Activated naive CD4-positive, alpha-beta T cell treated with anti-CD3 and anti-CD28 coated beads, Interleukin-2, amount 10 ng/mL, durations not matched to agents 7 days and 5 days (primary cell): Measurements from ENCODE around the gene OR6C1.
"Not testable (repeated sequence)": the region's sequence is repeated elsewhere in the genome, so short reads cannot be mapped to it uniquely, and the experiment has no call there.

Experiments used
- CTCF ChIA-PET: fragments of 350-600 bp; sonication (Branson Sonifier 250); formaldehyde crosslinking; loops from one replicate; lab custom pipeline; 2021; ENCODE audit warnings: antibody characterized with exemption; lab: Charles Lee
- DNase-seq: peaks from one replicate; pipeline ENCODE4 v3.0.0-alpha.2; 2020
- H3K27ac Mint-ChIP-seq: one replicate; pipeline ENCODE4 v1.8.0; 2021; ENCODE audit warnings: mild to moderate bottlenecking, moderate library complexity, mixed read lengths
- H3K27me3 Mint-ChIP-seq: one replicate; pipeline ENCODE4 v1.8.0; 2021; ENCODE audit warnings: mild to moderate bottlenecking, mixed read lengths
- H3K36me3 Mint-ChIP-seq: one replicate; pipeline ENCODE4 v1.8.0; 2021; ENCODE audit warnings: mixed read lengths
- H3K4me1 Mint-ChIP-seq: one replicate; pipeline ENCODE4 v1.8.0; 2021; ENCODE audit warnings: mixed read lengths
- H3K4me3 Mint-ChIP-seq: one replicate; pipeline ENCODE4 v1.8.0; 2021; ENCODE audit warnings: mild to moderate bottlenecking, moderate library complexity, mixed read lengths
- H3K9me3 Mint-ChIP-seq: one replicate; pipeline ENCODE4 v1.8.0; 2021; ENCODE audit warnings: mixed read lengths

The OR6C1 gene

GRCh38 chr12:55314043-55314442 is at the start of gene OR6C1:
OR6C1 (plus strand) TSS chr12:55314343; CDS start chr12:55320600, 6,257 bp downstream.
- Mint-ChIP-seq H3K4me3 (no peak within 1 kb of the TSS), H3K4me1 (no peaks in the 10 kb centered on the region), H3K9me3 (no peaks in the 10 kb centered on the region), H3K27me3 (no peaks in the 10 kb centered on the region), H3K36me3 (no peaks in the 10 kb centered on the region), H3K27ac (no peak within 1 kb of the TSS)
- CTCF ChIA-PET: no interaction called here
- DNase-seq: no peak

GRCh38 chr12:55280991-55281390 is 33.2 kb upstream of the OR6C1 start:
- Mint-ChIP-seq H3K36me3 (no peaks in the 10 kb centered on the region), H3K4me3 (no peak overlapping the region)
- CTCF ChIA-PET: no interaction called here

GRCh38 chr12:55289999-55290398 is 24.1 kb upstream of the OR6C1 start:
- H3K4me1 Mint-ChIP-seq: no peaks in the 10 kb centered on the region
- no peaks in the 10 kb centered on the region for H3K27me3 Mint-ChIP-seq
- no peaks in the 10 kb centered on the region for H3K9me3 Mint-ChIP-seq
- no peaks in the 10 kb centered on the region for H3K36me3 Mint-ChIP-seq
- CTCF ChIA-PET: no interaction called here
- no peak for DNase-seq
- no peak overlapping the region for H3K27ac Mint-ChIP-seq
- no peak overlapping the region for H3K4me3 Mint-ChIP-seq

More at GRCh38 chr12:55280991-55281390, 33.2 kb upstream of the OR6C1 start:
- no peaks in the 10 kb centered on the region for H3K4me1 Mint-ChIP-seq
- H3K27ac Mint-ChIP-seq: no peak overlapping the region
- no peaks in the 10 kb centered on the region for H3K9me3 Mint-ChIP-seq
- DNase-seq: no peak
- no peaks in the 10 kb centered on the region for H3K27me3 Mint-ChIP-seq

GRCh38 chr12:55296469-55296868 is 17.7 kb upstream of the OR6C1 start, which contains the start of gene OR6C6:
OR6C6 (minus strand) TSS chr12:55296569; CDS start chr12:55295232, 1,337 bp downstream.
- no peaks in the 10 kb centered on the region for H3K9me3 Mint-ChIP-seq
- no peaks in the 10 kb centered on the region for H3K27me3 Mint-ChIP-seq
- H3K4me1 Mint-ChIP-seq: no peaks in the 10 kb centered on the region
- no peak for DNase-seq
- H3K36me3 Mint-ChIP-seq: no peaks in the 10 kb centered on the region
- CTCF ChIA-PET: no interaction called here
- H3K4me3 Mint-ChIP-seq: no peak within 1 kb of the TSS
- no peak within 1 kb of the TSS for H3K27ac Mint-ChIP-seq

- H3K27ac Mint-ChIP-seq: no peak overlapping the region
- no peak for DNase-seq
- CTCF ChIA-PET: no interaction called here
- H3K9me3 Mint-ChIP-seq: no peaks in the 10 kb centered on the region
- no peaks in the 10 kb centered on the region for H3K4me1 Mint-ChIP-seq
- no peak overlapping the region for H3K4me3 Mint-ChIP-seq
- no peaks in the 10 kb centered on the region for H3K36me3 Mint-ChIP-seq
- no peaks in the 10 kb centered on the region for H3K27me3 Mint-ChIP-seq
Measured at GRCh38 chr12:55320201-55320600, 6.1 kb downstream of the OR6C1 start.

GRCh38 chr12:55325801-55326200 is 11.7 kb downstream of the OR6C1 start:
- H3K4me1 Mint-ChIP-seq, DNase-seq, H3K27me3 Mint-ChIP-seq, H3K4me3 Mint-ChIP-seq, CTCF ChIA-PET, H3K36me3 Mint-ChIP-seq, H3K27ac Mint-ChIP-seq, H3K9me3 Mint-ChIP-seq: not testable (repeated sequence)

GRCh38 chr12:55330446-55330845 is 16.3 kb downstream of the OR6C1 start, which contains the start of gene OR6C3:
OR6C3 (plus strand) TSS chr12:55330746; CDS start chr12:55331701, 955 bp downstream.
- H3K27ac Mint-ChIP-seq: no peak within 1 kb of the TSS
- no peaks in the 10 kb centered on the region for H3K4me1 Mint-ChIP-seq
- CTCF ChIA-PET: no interaction called here
- DNase-seq: no peak
- no peaks in the 10 kb centered on the region for H3K9me3 Mint-ChIP-seq
- no peaks in the 10 kb centered on the region for H3K27me3 Mint-ChIP-seq
- no peak within 1 kb of the TSS for H3K4me3 Mint-ChIP-seq
- H3K36me3 Mint-ChIP-seq: no peaks in the 10 kb centered on the region

GRCh38 chr12:55336002-55336401 is 21.9 kb downstream of the OR6C1 start:
- DNase-seq: no peak
- no peaks in the 10 kb centered on the region for H3K36me3 Mint-ChIP-seq
- no peaks in the 10 kb centered on the region for H3K4me1 Mint-ChIP-seq
- no peak overlapping the region for H3K4me3 Mint-ChIP-seq
- no peak overlapping the region for H3K27ac Mint-ChIP-seq
- peaks cover 4% of the 10 kb centered on the region for H3K27me3 Mint-ChIP-seq
- no peaks in the 10 kb centered on the region for H3K9me3 Mint-ChIP-seq
- CTCF ChIA-PET: no interaction called here

GRCh38 chr12:55355338-55355737 is 41.2 kb downstream of the OR6C1 start:
- DNase-seq, H3K36me3 Mint-ChIP-seq, H3K27ac Mint-ChIP-seq, H3K27me3 Mint-ChIP-seq, H3K4me1 Mint-ChIP-seq, CTCF ChIA-PET, H3K9me3 Mint-ChIP-seq, H3K4me3 Mint-ChIP-seq: not testable (repeated sequence)

GRCh38 chr12:55362675-55363074 is 48.5 kb downstream of the OR6C1 start, which contains the start of gene OR6C75:
OR6C75 (plus strand) TSS chr12:55362975; CDS start chr12:55365111, 2,136 bp downstream.
- Mint-ChIP-seq H3K36me3 (no peaks in the 10 kb centered on the region), H3K4me1 (no peaks in the 10 kb centered on the region), H3K9me3 (no peaks in the 10 kb centered on the region), H3K4me3 (no peak within 1 kb of the TSS), H3K27me3 (no peaks in the 10 kb centered on the region), H3K27ac (no peak within 1 kb of the TSS)
- CTCF ChIA-PET: no interaction called here
- no peak for DNase-seq

GRCh38 chr12:55365086-55365485 is 50.9 kb downstream of the OR6C1 start:
- DNase-seq: no peak
- Mint-ChIP-seq H3K9me3 (no peaks in the 10 kb centered on the region), H3K4me3 (no peak overlapping the region), H3K27me3 (no peaks in the 10 kb centered on the region), H3K36me3 (no peaks in the 10 kb centered on the region), H3K27ac (no peak overlapping the region), H3K4me1 (no peaks in the 10 kb centered on the region)
- CTCF ChIA-PET: no interaction called here
